Pancreas (tissue), 10 donors: ENCODE results near the gene UBR4. TPM values are rescaled to one million over a fixed set of nuclear protein-coding genes. Genes with fewer than 3 reads are reported as not detected.
A peak's percentile ranks its signal among the peaks of the same experiment; 100 is the strongest.
"Not testable (repeated sequence)": the region's sequence is repeated elsewhere in the genome, so short reads cannot be mapped to it uniquely, and the experiment has no call there.

Experiments
- ATAC-seq, 4 donors: fragments of 200-7000 bp; cut with Tn5 transposase; one replicate each; pipeline versions ENCODE4 v1.8.0 to v1.9.1; 2020; ENCODE audit warnings: mild to moderate bottlenecking in 4 of 4, moderate library complexity in 4 of 4
- DNase-seq, 6 donors: peaks; one replicate each; pipeline ENCODE4 v3.0.0-alpha.2; 2020
- FAIRE-seq: peaks from 2 replicates; lab custom pipeline; 2012; peaks lifted over from hg19 to GRCh38; lab: Jason Lieb, UNC
- H3K27ac ChIP-seq, 4 donors: fragments of 200-600 bp; sonication (generic); 1 replicate in 3 of 4; 2 replicates in 1 of 4; pipeline versions ENCODE4 v1.5.0 to v1.8.0; 2020
- H3K27me3 ChIP-seq, 4 donors: fragments of 200-600 bp; one replicate each; pipeline ENCODE4 v1.8.0; 2021
- H3K36me3 ChIP-seq, 3 donors: fragments of 200-600 bp; sonication (generic) in 1 of 3; one replicate each; pipeline versions ENCODE4 v1.5.0 to v1.8.0; 2020 to 2021
- H3K4me1 ChIP-seq, 3 donors: fragments of 200-600 bp; one replicate each; pipeline ENCODE4 v1.8.0; 2021
- H3K4me3 ChIP-seq, 4 donors: fragments of 200-600 bp; sonication (generic) in 2 of 4; one replicate each; pipeline versions ENCODE4 v1.5.0 to v1.8.0; 2020 to 2021
- H3K9me3 ChIP-seq, 4 donors: fragments of 200-600 bp; one replicate each; pipeline ENCODE4 v1.8.0; 2021
- WGBS, 2 donors: extraction: QIAGEN DNeasy Blood & Tissue Kit; methylation state at CpG; one replicate each; pipeline ENCODE4 v1.1.7; 2013; 5-methylcytosine and 5-hydroxymethylcytosine counted together
- intact Hi-C, 3 donors: fragments of 100-400 bp; cut with DNase I; formaldehyde crosslinking; loops; one replicate each; pipeline versions ENCODE4 v1.11.1 to v1.14.2; 2022
- polyA plus RNA-seq, 2 donors: library from polyadenylated mRNA; stranded (reverse); fragments of 200-250 nt; gene quantifications; one replicate each; pipeline ENCODE4 v1.2.3, GENCODE V29; 2013
- total RNA-seq, 6 donors: library from RNA; stranded (reverse); fragmentation: NEBNext Ultra II Directional in 4 of 6; extraction: Animal tissue kit (Norgen Biotek cat#: 25700) in 4 of 6; gene quantifications; one replicate each; pipeline versions ENCODE4 v1.2.1 to v1.2.4, GENCODE V29; 2021 to 2023
- TF ChIP-seq, protein P1 (sequence below), 4 donors: fragments of 200-600 bp; sonication (generic) in 3 of 4; IDR thresholded peaks; one replicate each; pipeline versions ENCODE4 v1.5.0 to v1.8.0; 2021; ENCODE audit warnings: antibody characterized with exemption in 4 of 4
- donor health status: healthy with polysubstance abuse.
- donor health status: DM: no; HTN: no; CAD: no; lungs with moderate emphysema.
- donor health status: DM: no; HTN: no; CAD: no.
- donor health status: control.
- donor health status: control.
- donor health status: Bipolar disorder and iron deficiency.
- donor health status: DM: yes; HTN: yes; CAD: no.
- donor health status: DM: no; HTN: no; CAD: no.
- donor health status: DM: no; HTN: no; CAD: no.
- donor health status: DM: yes; HTN: yes; CAD: no.

UBR4 gene
- total and polyA plus RNA-seq, 8 donors = 45.3 to 140 (median 65.5) TPM

DNA sequence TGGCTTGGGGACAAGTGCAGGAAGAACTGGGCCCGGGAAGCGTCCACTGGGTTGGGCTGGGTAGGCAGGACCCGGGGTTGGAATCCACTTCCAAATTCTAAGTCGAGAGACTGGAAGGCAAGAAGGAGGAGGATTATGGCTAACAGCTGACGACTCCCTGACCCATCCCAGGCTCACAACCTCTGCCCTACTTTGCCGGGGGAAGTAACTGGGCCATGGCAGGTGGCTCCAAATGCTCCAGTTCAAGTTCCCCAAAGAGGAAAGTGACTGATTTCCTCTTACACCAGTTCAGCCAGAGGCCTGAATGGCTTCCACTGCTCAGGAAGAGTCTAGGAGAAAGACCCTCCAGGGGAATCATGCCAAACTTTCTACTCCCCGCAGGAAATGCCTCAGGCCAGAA lies 29.8 kb upstream of the UBR4 start:
- 90 to 92% methylated on average over 7 of the region's 7 CpGs for WGBS, 2 donors
- Histone ChIP-seq H3K36me3 (peaks cover 0 to 75% (median 33%) of the 10 kb centered on the region in 3 donors), H3K9me3 (no peaks in the 10 kb centered on the region), H3K27me3 (no peaks in the 10 kb centered on the region), H3K27ac (no peak overlapping the region), H3K4me1 (no peaks in the 10 kb centered on the region), H3K4me3 (no peak overlapping the region)
- DNase-seq (no peak), ATAC-seq (no peak), FAIRE-seq (no peak)
- TF ChIP-seq, protein P1, sequence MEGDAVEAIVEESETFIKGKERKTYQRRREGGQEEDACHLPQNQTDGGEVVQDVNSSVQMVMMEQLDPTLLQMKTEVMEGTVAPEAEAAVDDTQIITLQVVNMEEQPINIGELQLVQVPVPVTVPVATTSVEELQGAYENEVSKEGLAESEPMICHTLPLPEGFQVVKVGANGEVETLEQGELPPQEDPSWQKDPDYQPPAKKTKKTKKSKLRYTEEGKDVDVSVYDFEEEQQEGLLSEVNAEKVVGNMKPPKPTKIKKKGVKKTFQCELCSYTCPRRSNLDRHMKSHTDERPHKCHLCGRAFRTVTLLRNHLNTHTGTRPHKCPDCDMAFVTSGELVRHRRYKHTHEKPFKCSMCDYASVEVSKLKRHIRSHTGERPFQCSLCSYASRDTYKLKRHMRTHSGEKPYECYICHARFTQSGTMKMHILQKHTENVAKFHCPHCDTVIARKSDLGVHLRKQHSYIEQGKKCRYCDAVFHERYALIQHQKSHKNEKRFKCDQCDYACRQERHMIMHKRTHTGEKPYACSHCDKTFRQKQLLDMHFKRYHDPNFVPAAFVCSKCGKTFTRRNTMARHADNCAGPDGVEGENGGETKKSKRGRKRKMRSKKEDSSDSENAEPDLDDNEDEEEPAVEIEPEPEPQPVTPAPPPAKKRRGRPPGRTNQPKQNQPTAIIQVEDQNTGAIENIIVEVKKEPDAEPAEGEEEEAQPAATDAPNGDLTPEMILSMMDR (IDR thresholded peaks at IDR 0.05) = no peak
- intact Hi-C loops = no loop called here

GRCh38 chr1:19234224-19234623 lies 24.2 kb upstream of the UBR4 start:
- 97 to 98% methylated on average over 3 of the region's 3 CpGs for WGBS, 2 donors
- Histone ChIP-seq H3K4me1 (peaks cover 0 to 3% (median 0%) of the 10 kb centered on the region in 3 donors), H3K4me3 (no peak overlapping the region), H3K27me3 (no peaks in the 10 kb centered on the region), H3K36me3 (peaks cover 0 to 60% (median 20%) of the 10 kb centered on the region in 3 donors), H3K9me3 (no peaks in the 10 kb centered on the region), H3K27ac (no peak overlapping the region)
- DNase-seq (no peak), ATAC-seq (no peak), FAIRE-seq (no peak)
- intact Hi-C loops = no loop called here
- TF ChIP-seq, protein P1 (IDR thresholded peaks at IDR 0.05) = no peak

DNA sequence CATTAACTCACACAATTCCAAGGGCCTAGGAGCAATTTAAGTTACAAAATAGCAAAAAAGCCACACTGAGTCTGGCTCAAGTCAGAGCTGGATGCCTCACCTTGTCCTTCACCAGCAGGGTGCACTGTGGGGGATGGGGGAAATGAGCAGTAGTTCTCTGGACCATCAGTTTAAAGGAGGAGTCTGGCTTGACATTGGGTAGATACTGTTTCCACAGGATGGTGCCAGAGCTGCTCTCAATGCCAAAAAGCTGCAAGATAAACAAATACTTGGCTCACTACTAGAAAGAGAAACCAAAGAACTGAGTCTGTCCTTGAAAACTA lies 22.4 kb upstream of the UBR4 start:
- peaks cover 0 to 44% (median 6%) of the 10 kb centered on the region in 3 donors for H3K36me3 ChIP-seq
- intact Hi-C loops = no loop called here
- peaks cover 0 to 3% (median 0%) of the 10 kb centered on the region in 3 donors for H3K4me1 ChIP-seq
- H3K27ac ChIP-seq = no peak overlapping the region
- FAIRE-seq (no peak), DNase-seq (no peak), ATAC-seq (peak in 3 of 4 donors; percentile 36 to 55 (median 38))
- no peaks in the 10 kb centered on the region for H3K9me3 ChIP-seq
- TF ChIP-seq, protein P1 (IDR thresholded peaks at IDR 0.05) = no peak
- no peak overlapping the region for H3K4me3 ChIP-seq
- no peaks in the 10 kb centered on the region for H3K27me3 ChIP-seq

DNA sequence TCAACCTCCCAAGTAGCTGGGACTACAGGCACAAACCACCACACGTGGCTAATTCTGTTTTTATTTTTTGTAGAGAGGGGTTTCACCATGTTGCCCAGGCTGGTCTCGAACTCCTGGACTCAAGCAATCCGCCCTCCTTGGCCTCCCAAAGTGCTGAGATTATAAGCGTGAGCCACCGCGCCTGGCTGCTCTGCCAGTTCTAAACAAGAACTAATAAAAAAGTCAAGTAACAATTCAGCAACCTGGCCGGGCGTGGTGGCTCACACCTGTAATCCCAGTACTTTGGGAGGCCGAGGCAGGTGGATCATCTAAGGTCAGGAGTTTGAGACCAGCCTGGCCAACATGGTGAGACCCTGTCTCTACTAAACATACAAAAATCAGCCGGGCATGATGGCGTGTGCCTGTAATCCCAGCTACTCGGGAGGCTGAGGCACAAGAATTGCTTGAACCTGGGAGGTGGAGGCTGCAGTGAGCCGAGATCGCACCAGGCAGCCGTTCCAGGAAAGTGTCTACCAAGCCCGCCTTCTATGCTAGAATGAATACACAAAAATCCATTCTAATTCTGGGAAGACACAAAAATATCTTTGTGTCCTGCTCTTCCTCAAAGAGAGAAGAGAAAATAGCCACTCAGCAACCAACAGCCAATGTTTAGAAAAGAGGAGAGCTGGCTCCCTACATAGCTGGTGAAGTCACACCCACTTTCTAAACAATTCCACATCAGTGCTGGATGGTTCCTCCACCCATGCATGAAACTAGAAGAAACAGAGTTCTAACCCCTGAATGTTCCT lies 21.9 kb upstream of the UBR4 start:
- peaks cover 0 to 44% (median 3%) of the 10 kb centered on the region in 3 donors for H3K36me3 ChIP-seq
- FAIRE-seq, intact Hi-C loops, DNase-seq, H3K4me1 ChIP-seq, H3K9me3 ChIP-seq, H3K4me3 ChIP-seq, H3K27ac ChIP-seq, ATAC-seq, H3K27me3 ChIP-seq: not testable (repeated sequence)
- 93 to 96% methylated on average over 16 of the region's 16 CpGs for WGBS, 2 donors

DNA sequence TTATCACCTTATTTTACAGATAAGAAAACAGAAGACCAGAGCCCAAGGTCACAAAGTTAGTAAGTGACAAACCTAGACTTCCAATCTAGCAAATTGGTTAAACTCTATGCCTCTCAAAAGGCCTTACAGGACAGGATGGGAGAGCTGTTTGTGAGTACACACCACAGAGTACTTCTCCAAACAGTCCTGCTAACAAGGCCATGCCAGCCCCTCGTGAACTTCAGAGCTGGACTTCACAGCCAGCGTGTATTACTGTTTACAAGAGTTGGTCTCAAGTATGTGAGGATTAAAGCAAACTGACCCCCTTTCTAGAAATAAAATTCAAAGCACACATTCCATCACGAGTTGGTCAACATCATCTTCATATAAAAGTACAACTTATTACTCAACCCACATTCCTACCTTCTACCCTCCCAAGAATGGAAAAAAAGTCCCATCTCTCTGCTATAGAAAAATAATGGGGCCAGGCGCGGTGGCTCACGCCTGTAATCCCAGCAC lies 19.8 kb upstream of the UBR4 start:
- no peaks in the 10 kb centered on the region for H3K27me3 ChIP-seq
- TF ChIP-seq, protein P1 (IDR thresholded peaks at IDR 0.05) = no peak
- intact Hi-C loops = no loop called here
- no peaks in the 10 kb centered on the region for H3K9me3 ChIP-seq
- 75 to 78% methylated on average over 6 of the region's 6 CpGs for WGBS, 2 donors
- H3K4me1 ChIP-seq = peaks cover 0 to 3% (median 0%) of the 10 kb centered on the region in 3 donors
- ATAC-seq (no peak), FAIRE-seq (no peak), DNase-seq (no peak)
- H3K27ac ChIP-seq = no peak overlapping the region
- H3K4me3 ChIP-seq = no peak overlapping the region
- H3K36me3 ChIP-seq = peaks cover 0 to 49% (median 0%) of the 10 kb centered on the region in 3 donors
